ENCODE measurements around the gene PTMS.

PTMS gene

DNA sequence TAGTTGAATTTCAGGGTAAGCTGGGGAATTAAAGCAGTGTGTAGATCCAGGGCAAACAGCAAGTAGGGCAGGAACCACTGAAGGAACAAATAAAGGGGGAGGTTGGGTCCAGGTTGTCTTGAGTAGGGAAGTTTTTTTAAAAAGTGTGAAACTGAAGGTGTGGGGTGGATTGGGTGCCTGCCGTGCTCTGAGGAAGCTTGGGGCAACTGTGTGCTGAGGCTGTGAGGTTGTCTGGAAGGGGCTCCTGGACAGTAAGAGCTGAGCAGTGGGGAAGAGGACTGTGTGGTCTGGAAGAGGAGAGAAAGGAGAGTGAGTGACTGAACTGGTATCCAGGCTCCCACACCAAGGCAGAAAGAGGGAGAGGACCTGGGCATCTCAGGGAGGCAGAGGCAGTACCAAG lies 44.6 kb downstream of the PTMS start:
- no peak overlapping the region for H3K4me2 ChIP-seq (ENCODE audit: low read length)
- WGBS (ENCODE audit: extremely low coverage, insufficient coverage, low lambda C conversion rate), result no CpG with 5 or more reads among the region's 1 CpG
- peak overlapping the region; percentile 9 for H3K9ac ChIP-seq (ENCODE audit: low read length)
- no peaks in the 10 kb centered on the region for H3K79me1 ChIP-seq (ENCODE audit: low read length)
- no peaks in the 10 kb centered on the region for H3K27me3 ChIP-seq (ENCODE audit: insufficient read depth, low read length, poor library complexity)
- no peak overlapping the region for H3K27ac ChIP-seq (ENCODE audit: low read depth, low read length)
- H3K79me2 ChIP-seq (ENCODE audit: control insufficient read depth, insufficient read depth, low read length), result no peaks in the 10 kb centered on the region
- H2AK5ac ChIP-seq (ENCODE audit: low read length), result no peak overlapping the region
- no peak overlapping the region for H3K4me3 ChIP-seq (ENCODE audit: low read length)
- H2BK15ac ChIP-seq (replicated peaks; ENCODE audit: low read depth), result no peak overlapping the region
- no peak overlapping the region for H3K18ac ChIP-seq (ENCODE audit: low read length)
- H3K36me3 ChIP-seq (ENCODE audit: control insufficient read depth, insufficient read depth, low read length), result no peaks in the 10 kb centered on the region
- peaks cover 4% of the 10 kb centered on the region for H3K4me1 ChIP-seq (ENCODE audit: control insufficient read depth, low read depth, low read length)
- no peak overlapping the region for H2BK120ac ChIP-seq (ENCODE audit: low read depth, low read length)
- peak overlapping the region; percentile 18 for H3K56ac ChIP-seq (ENCODE audit: low read length)
- no peak overlapping the region for H2BK5ac ChIP-seq (ENCODE audit: low read length)
- no peak for DNase-seq
- H3K4ac ChIP-seq (ENCODE audit: low read depth, low read length), result no peak overlapping the region
- H3K23ac ChIP-seq (ENCODE audit: low read length), result no peak overlapping the region
- no peak overlapping the region for H4K8ac ChIP-seq (ENCODE audit: low read depth, low read length)
- no peak overlapping the region for H4K5ac ChIP-seq (ENCODE audit: low read length)

- no peak overlapping the region for H2BK120ac ChIP-seq (ENCODE audit: low read depth, low read length)
- H3K79me1 ChIP-seq (ENCODE audit: low read length), result no peaks in the 10 kb centered on the region
- H3K18ac ChIP-seq (ENCODE audit: low read length), result no peak overlapping the region
- H3K4ac ChIP-seq (ENCODE audit: low read depth, low read length), result no peak overlapping the region
- no peak overlapping the region for H3K4me3 ChIP-seq (ENCODE audit: low read length)
- H2BK5ac ChIP-seq (ENCODE audit: low read length), result no peak overlapping the region
- no peak for DNase-seq
- no peak overlapping the region for H3K56ac ChIP-seq (ENCODE audit: low read length)
- H3K9ac ChIP-seq (ENCODE audit: low read length), result no peak overlapping the region
- H4K5ac ChIP-seq (ENCODE audit: low read length), result no peak overlapping the region
- H3K27me3 ChIP-seq (ENCODE audit: insufficient read depth, low read length, poor library complexity), result no peaks in the 10 kb centered on the region
- no peaks in the 10 kb centered on the region for H3K36me3 ChIP-seq (ENCODE audit: control insufficient read depth, insufficient read depth, low read length)
- H3K27ac ChIP-seq (ENCODE audit: low read depth, low read length), result no peak overlapping the region
- no peak overlapping the region for H2BK15ac ChIP-seq (replicated peaks; ENCODE audit: low read depth)
- no peak overlapping the region for H3K23ac ChIP-seq (ENCODE audit: low read length)
- no peaks in the 10 kb centered on the region for H3K79me2 ChIP-seq (ENCODE audit: control insufficient read depth, insufficient read depth, low read length)
- H4K8ac ChIP-seq (ENCODE audit: low read depth, low read length), result no peak overlapping the region
- no CpG with 5 or more reads among the region's 4 CpGs for WGBS (ENCODE audit: extremely low coverage, insufficient coverage, low lambda C conversion rate)
- peaks cover 4% of the 10 kb centered on the region for H3K4me1 ChIP-seq (ENCODE audit: control insufficient read depth, low read depth, low read length)
- no peak overlapping the region for H3K4me2 ChIP-seq (ENCODE audit: low read length)
- no peak overlapping the region for H2AK5ac ChIP-seq (ENCODE audit: low read length)
Measured at GRCh38 chr12:6813363-6813762, 47.2 kb downstream of the PTMS start.

GRCh38 chr12:6816598-6816997 lies 50.4 kb downstream of the PTMS start:
- no peaks in the 10 kb centered on the region for H3K27me3 ChIP-seq (ENCODE audit: insufficient read depth, low read length, poor library complexity)
- H3K27ac ChIP-seq (ENCODE audit: low read depth, low read length), result no peak overlapping the region
- no peaks in the 10 kb centered on the region for H3K79me1 ChIP-seq (ENCODE audit: low read length)
- H3K9ac ChIP-seq (ENCODE audit: low read length), result no peak overlapping the region
- H3K4me1 ChIP-seq (ENCODE audit: control insufficient read depth, low read depth, low read length), result peaks cover 3% of the 10 kb centered on the region
- H3K36me3 ChIP-seq (ENCODE audit: control insufficient read depth, insufficient read depth, low read length), result no peaks in the 10 kb centered on the region
- no peak overlapping the region for H4K8ac ChIP-seq (ENCODE audit: low read depth, low read length)
- no peak overlapping the region for H4K5ac ChIP-seq (ENCODE audit: low read length)
- H3K4me3 ChIP-seq (ENCODE audit: low read length), result no peak overlapping the region
- no peak overlapping the region for H3K4me2 ChIP-seq (ENCODE audit: low read length)
- H3K56ac ChIP-seq (ENCODE audit: low read length), result no peak overlapping the region
- H3K18ac ChIP-seq (ENCODE audit: low read length), result no peak overlapping the region
- DNase-seq, result peak; percentile 57
- H2BK120ac ChIP-seq (ENCODE audit: low read depth, low read length), result no peak overlapping the region
- H2AK5ac ChIP-seq (ENCODE audit: low read length), result no peak overlapping the region
- H3K4ac ChIP-seq (ENCODE audit: low read depth, low read length), result no peak overlapping the region
- no peaks in the 10 kb centered on the region for H3K79me2 ChIP-seq (ENCODE audit: control insufficient read depth, insufficient read depth, low read length)
- no CpG with 5 or more reads among the region's 3 CpGs for WGBS (ENCODE audit: extremely low coverage, insufficient coverage, low lambda C conversion rate)
- no peak overlapping the region for H2BK15ac ChIP-seq (replicated peaks; ENCODE audit: low read depth)
- no peak overlapping the region for H2BK5ac ChIP-seq (ENCODE audit: low read length)
- no peak overlapping the region for H3K23ac ChIP-seq (ENCODE audit: low read length)

- Histone ChIP-seq H3K4me2 (ENCODE audit: low read length) (no peak overlapping the region), H3K4me1 (ENCODE audit: control insufficient read depth, low read depth, low read length) (peaks cover 4% of the 10 kb centered on the region), H3K23ac (ENCODE audit: low read length) (no peak overlapping the region), H3K79me2 (ENCODE audit: control insufficient read depth, insufficient read depth, low read length) (no peaks in the 10 kb centered on the region), H3K9ac (ENCODE audit: low read length) (no peak overlapping the region), H3K56ac (ENCODE audit: low read length) (no peak overlapping the region), H4K5ac (ENCODE audit: low read length) (no peak overlapping the region), H3K27ac (ENCODE audit: low read depth, low read length) (no peak overlapping the region), H3K36me3 (ENCODE audit: control insufficient read depth, insufficient read depth, low read length) (no peaks in the 10 kb centered on the region), H3K79me1 (ENCODE audit: low read length) (no peaks in the 10 kb centered on the region), H3K18ac (ENCODE audit: low read length) (no peak overlapping the region), H2BK5ac (ENCODE audit: low read length) (no peak overlapping the region), H2BK120ac (ENCODE audit: low read depth, low read length) (no peak overlapping the region), H3K4me3 (ENCODE audit: low read length) (no peak overlapping the region), H2AK5ac (ENCODE audit: low read length) (no peak overlapping the region), H2BK15ac (replicated peaks; ENCODE audit: low read depth) (no peak overlapping the region), H4K8ac (ENCODE audit: low read depth, low read length) (no peak overlapping the region), H3K27me3 (ENCODE audit: insufficient read depth, low read length, poor library complexity) (no peaks in the 10 kb centered on the region), H3K4ac (ENCODE audit: low read depth, low read length) (no peak overlapping the region)
- WGBS (ENCODE audit: extremely low coverage, insufficient coverage, low lambda C conversion rate), result no CpG with 5 or more reads among the region's 8 CpGs
- DNase-seq, result no peak
Measured at GRCh38 chr12:6817098-6817497, 50.9 kb downstream of the PTMS start.

DNA sequence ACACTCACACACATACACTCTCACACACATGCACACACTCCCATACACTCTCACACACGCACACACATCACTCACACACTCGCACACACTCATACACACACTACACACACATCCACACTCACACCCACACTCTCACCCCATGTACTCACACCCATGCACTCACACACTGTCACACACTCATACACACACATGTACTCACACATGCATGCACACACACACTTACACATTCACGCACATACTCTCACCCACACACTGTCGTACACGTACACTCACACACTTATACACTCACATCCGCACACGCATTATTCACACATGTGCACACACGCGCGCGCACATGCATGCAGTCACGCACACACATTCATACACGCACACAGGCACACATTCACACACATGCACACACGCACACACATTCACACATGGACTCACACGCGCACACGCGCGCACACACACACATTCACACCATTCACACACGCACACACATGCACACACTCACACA lies 51.5 kb downstream of the PTMS start:
- Histone ChIP-seq H3K79me1 (ENCODE audit: low read length) (no peaks in the 10 kb centered on the region), H3K4ac (ENCODE audit: low read depth, low read length) (no peak overlapping the region), H3K9ac (ENCODE audit: low read length) (no peak overlapping the region), H2BK120ac (ENCODE audit: low read depth, low read length) (no peak overlapping the region), H4K8ac (ENCODE audit: low read depth, low read length) (no peak overlapping the region), H2AK5ac (ENCODE audit: low read length) (peak overlapping the region; percentile 5), H2BK5ac (ENCODE audit: low read length) (no peak overlapping the region), H3K4me3 (ENCODE audit: low read length) (no peak overlapping the region), H4K5ac (ENCODE audit: low read length) (no peak overlapping the region), H3K36me3 (ENCODE audit: control insufficient read depth, insufficient read depth, low read length) (no peaks in the 10 kb centered on the region), H3K4me1 (ENCODE audit: control insufficient read depth, low read depth, low read length) (peaks cover 8% of the 10 kb centered on the region), H3K4me2 (ENCODE audit: low read length) (no peak overlapping the region), H2BK15ac (replicated peaks; ENCODE audit: low read depth) (no peak overlapping the region), H3K18ac (ENCODE audit: low read length) (no peak overlapping the region), H3K56ac (ENCODE audit: low read length) (peak overlapping the region; percentile 54), H3K27ac (ENCODE audit: low read depth, low read length) (no peak overlapping the region), H3K23ac (ENCODE audit: low read length) (no peak overlapping the region), H3K27me3 (ENCODE audit: insufficient read depth, low read length, poor library complexity) (no peaks in the 10 kb centered on the region), H3K79me2 (ENCODE audit: control insufficient read depth, insufficient read depth, low read length) (no peaks in the 10 kb centered on the region)
- 100% methylated on average over 14 of the region's 20 CpGs for WGBS (ENCODE audit: extremely low coverage, insufficient coverage, low lambda C conversion rate)
- no peak for DNase-seq

- DNase-seq, result peak; percentile 43
- no peak overlapping the region for H3K18ac ChIP-seq (ENCODE audit: low read length)
Measured at GRCh38 chr12:6818222-6818621, 52.1 kb downstream of the PTMS start.

More at GRCh38 chr12:6818222-6818621, 52.1 kb downstream of the PTMS start:
- Histone ChIP-seq H2BK15ac (replicated peaks; ENCODE audit: low read depth) (no peak overlapping the region), H4K8ac (ENCODE audit: low read depth, low read length) (no peak overlapping the region), H3K4me1 (ENCODE audit: control insufficient read depth, low read depth, low read length) (peaks cover 8% of the 10 kb centered on the region), H3K56ac (ENCODE audit: low read length) (no peak overlapping the region), H3K27me3 (ENCODE audit: insufficient read depth, low read length, poor library complexity) (no peaks in the 10 kb centered on the region), H2AK5ac (ENCODE audit: low read length) (no peak overlapping the region), H3K36me3 (ENCODE audit: control insufficient read depth, insufficient read depth, low read length) (no peaks in the 10 kb centered on the region), H4K5ac (ENCODE audit: low read length) (no peak overlapping the region), H3K23ac (ENCODE audit: low read length) (no peak overlapping the region), H3K4me3 (ENCODE audit: low read length) (no peak overlapping the region), H3K27ac (ENCODE audit: low read depth, low read length) (no peak overlapping the region), H2BK120ac (ENCODE audit: low read depth, low read length) (no peak overlapping the region), H3K4me2 (ENCODE audit: low read length) (no peak overlapping the region), H2BK5ac (ENCODE audit: low read length) (no peak overlapping the region), H3K79me1 (ENCODE audit: low read length) (no peaks in the 10 kb centered on the region), H3K4ac (ENCODE audit: low read depth, low read length) (no peak overlapping the region), H3K79me2 (ENCODE audit: control insufficient read depth, insufficient read depth, low read length) (no peaks in the 10 kb centered on the region), H3K9ac (ENCODE audit: low read length) (no peak overlapping the region)
- WGBS (ENCODE audit: extremely low coverage, insufficient coverage, low lambda C conversion rate), result no CpG with 5 or more reads among the region's 10 CpGs

Data from mesendoderm (in vitro differentiated cells).